KMS-11 (cell line): ENCODE measurements around the gene PTPN20.

ENCODE experiments used
- H2AFZ ChIP-seq: fragments of 200-600 bp; sonication (generic); 2 replicates; pipeline ENCODE4 v1.6.1; 2016; ENCODE audit warnings: antibody characterized with exemption, mixed run types, low read depth
- H3K27ac ChIP-seq: fragments of 200-600 bp; sonication (generic); 2 replicates; pipeline ENCODE4 v1.6.1; 2016; ENCODE audit warnings: mild to moderate bottlenecking, mixed run types
- H3K27me3 ChIP-seq: fragments of 200-600 bp; sonication (generic); 2 replicates; pipeline ENCODE4 v1.6.1; 2017; ENCODE audit warnings: mild to moderate bottlenecking, low read depth, mixed run types, moderate library complexity; ENCODE audit not compliant: insufficient read depth
- H3K36me3 ChIP-seq: fragments of 200-600 bp; sonication (generic); 2 replicates; pipeline ENCODE4 v1.6.1; 2017; ENCODE audit warnings: mild to moderate bottlenecking, mixed run types; ENCODE audit not compliant: insufficient read depth
- H3K4me1 ChIP-seq: fragments of 200-600 bp; sonication (generic); 2 replicates; pipeline ENCODE4 v1.6.1; 2016; ENCODE audit warnings: mild to moderate bottlenecking, low read depth, mixed run types; ENCODE audit not compliant: poor library complexity, severe bottlenecking
- H3K4me2 ChIP-seq: fragments of 200-600 bp; sonication (generic); 2 replicates; pipeline ENCODE4 v1.7.0; 2016; ENCODE audit warnings: mild to moderate bottlenecking, mixed run types
- H3K4me3 ChIP-seq: fragments of 200-600 bp; sonication (generic); IDR thresholded peaks from 2 replicates; pipeline ENCODE4 v1.6.1; 2017; ENCODE audit warnings: low read depth, low read length, mixed read lengths; ENCODE audit not compliant: insufficient read depth
- H3K79me2 ChIP-seq: fragments of 200-600 bp; sonication (generic); 2 replicates; pipeline ENCODE4 v1.6.1; 2016; ENCODE audit warnings: low read depth, mixed run types; ENCODE audit not compliant: insufficient read depth
- H3K9ac ChIP-seq: fragments of 200-600 bp; sonication (generic); 2 replicates; pipeline ENCODE4 v1.6.1; 2016; ENCODE audit warnings: mild to moderate bottlenecking, mixed run types
- H4K20me1 ChIP-seq: fragments of 200-600 bp; sonication (generic); 2 replicates; pipeline ENCODE4 v1.6.1; 2016; ENCODE audit warnings: mild to moderate bottlenecking, mixed run types; ENCODE audit not compliant: insufficient read depth
- TF ChIP-seq, protein P1 (sequence below): fragments of 200-600 bp; sonication (generic); conservative IDR thresholded peaks from 2 replicates; pipeline ENCODE4 v1.6.1; 2017; ENCODE audit warnings: low read depth, mild to moderate bottlenecking, antibody characterized with exemption, low read length, moderate library complexity, mixed read lengths

PTPN20 gene

DNA sequence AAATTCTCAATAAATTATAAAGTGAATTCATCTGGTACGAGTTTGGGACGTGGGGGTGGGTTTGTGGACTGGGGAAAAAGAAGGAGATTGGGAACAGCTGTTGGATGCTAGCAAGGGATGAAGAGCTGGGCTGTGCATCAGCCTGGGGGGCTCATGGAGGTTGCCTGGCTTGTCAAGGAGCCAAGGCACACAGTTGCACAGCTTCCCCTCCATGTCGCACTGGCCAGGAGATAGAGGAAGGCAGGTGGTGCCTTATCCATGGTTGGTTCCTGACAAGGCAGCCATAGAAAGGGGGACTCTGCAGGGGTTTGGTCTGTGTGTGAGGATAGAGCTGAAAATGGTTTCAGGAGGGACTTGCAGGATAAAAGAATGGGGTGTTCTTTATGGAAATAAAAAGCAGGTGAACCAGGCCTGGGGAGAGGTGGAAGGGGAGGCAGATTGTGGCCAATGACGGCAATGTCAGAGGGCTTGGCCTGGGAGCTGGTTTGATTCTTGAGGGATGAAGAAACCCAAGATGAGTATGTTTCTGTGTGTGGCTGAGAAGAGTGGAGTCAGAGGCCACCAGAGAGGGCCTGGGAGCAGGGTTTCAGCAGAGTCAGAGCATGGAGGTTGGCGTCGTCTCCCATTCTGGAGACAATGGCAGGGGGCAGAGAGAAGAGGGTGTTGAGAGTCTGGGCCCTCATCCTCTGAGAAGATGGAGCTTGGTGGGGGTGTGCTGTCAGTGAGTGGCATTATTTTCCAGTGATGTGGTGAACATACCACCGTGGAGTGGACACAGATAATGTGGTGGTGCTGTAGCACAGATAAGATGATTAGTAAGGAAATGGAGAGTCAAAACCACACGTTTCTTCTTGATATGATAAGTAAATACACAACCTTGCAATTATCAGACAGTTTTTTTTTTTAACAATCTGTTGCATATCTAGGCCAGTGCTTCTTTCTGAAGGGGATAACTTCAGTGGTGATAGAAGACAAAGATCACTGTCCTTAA is 108.2 kb downstream of the PTPN20 start:
- H3K79me2 ChIP-seq = no peaks in the 10 kb centered on the region
- no peaks in the 10 kb centered on the region for H3K4me1 ChIP-seq
- no peak overlapping the region for H3K4me3 ChIP-seq
- no peaks in the 10 kb centered on the region for H3K27me3 ChIP-seq
- no peak overlapping the region for H3K27ac ChIP-seq
- TF ChIP-seq, protein P1, sequence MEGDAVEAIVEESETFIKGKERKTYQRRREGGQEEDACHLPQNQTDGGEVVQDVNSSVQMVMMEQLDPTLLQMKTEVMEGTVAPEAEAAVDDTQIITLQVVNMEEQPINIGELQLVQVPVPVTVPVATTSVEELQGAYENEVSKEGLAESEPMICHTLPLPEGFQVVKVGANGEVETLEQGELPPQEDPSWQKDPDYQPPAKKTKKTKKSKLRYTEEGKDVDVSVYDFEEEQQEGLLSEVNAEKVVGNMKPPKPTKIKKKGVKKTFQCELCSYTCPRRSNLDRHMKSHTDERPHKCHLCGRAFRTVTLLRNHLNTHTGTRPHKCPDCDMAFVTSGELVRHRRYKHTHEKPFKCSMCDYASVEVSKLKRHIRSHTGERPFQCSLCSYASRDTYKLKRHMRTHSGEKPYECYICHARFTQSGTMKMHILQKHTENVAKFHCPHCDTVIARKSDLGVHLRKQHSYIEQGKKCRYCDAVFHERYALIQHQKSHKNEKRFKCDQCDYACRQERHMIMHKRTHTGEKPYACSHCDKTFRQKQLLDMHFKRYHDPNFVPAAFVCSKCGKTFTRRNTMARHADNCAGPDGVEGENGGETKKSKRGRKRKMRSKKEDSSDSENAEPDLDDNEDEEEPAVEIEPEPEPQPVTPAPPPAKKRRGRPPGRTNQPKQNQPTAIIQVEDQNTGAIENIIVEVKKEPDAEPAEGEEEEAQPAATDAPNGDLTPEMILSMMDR = no peak
- H3K4me2 ChIP-seq = no peak overlapping the region
- H3K36me3 ChIP-seq = no peaks in the 10 kb centered on the region
- no peak overlapping the region for H2AFZ ChIP-seq
- no peak overlapping the region for H3K9ac ChIP-seq
- H4K20me1 ChIP-seq = no peaks in the 10 kb centered on the region

DNA sequence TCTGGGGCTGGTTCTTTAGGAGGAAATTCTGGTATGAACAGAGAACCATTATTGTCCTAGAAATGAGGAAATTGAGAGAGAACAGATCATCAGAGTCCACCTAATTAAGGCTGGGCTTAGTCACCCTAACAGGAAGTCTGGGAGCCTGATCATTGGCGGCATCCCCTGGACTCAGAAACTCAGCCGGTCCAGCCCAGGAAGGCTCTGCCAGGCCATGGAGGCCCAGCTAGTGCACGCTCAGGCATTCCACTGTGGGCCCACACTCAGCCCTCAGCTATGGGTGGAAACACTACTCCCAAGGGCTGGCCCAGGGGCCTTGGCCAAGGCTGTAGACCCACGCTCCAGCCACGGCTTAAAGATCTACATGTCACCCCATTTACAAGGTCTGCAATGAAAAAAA is 109.2 kb downstream of the PTPN20 start:
- TF ChIP-seq, protein P1 = no peak

DNA sequence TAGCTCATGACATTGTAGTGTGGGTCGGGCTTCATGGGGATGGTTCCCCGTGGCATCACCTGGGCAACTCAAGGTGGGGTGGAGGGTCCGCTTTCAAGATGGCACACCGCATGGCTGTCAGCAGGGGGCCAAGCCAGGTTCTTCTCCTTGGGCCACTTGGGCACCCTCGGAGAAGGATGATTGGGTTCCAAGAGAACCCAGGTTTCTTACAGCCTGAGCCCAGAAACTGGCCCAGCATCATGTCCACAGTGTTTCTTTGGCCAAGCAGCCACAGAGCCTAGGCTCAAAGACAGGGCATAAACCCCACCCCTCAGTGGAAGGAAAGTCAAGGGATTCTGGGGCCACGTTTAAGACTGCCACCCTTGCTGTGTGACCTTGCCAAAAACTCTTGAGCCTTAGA is 110.6 kb downstream of the PTPN20 start:
- Histone ChIP-seq H2AFZ (no peak overlapping the region), H4K20me1 (no peaks in the 10 kb centered on the region), H3K79me2 (no peaks in the 10 kb centered on the region), H3K4me2 (no peak overlapping the region), H3K27ac (no peak overlapping the region), H3K4me3 (no peak overlapping the region), H3K27me3 (no peaks in the 10 kb centered on the region), H3K4me1 (no peaks in the 10 kb centered on the region), H3K36me3 (no peaks in the 10 kb centered on the region), H3K9ac (no peak overlapping the region)
- TF ChIP-seq, protein P1 = 0 out of 2 replicates have a peak, but pooled peaks have one; percentile 20

More for the DNA sequence above, 109.2 kb downstream of the PTPN20 start:
- Histone ChIP-seq H3K4me2 (no peak overlapping the region), H2AFZ (no peak overlapping the region), H3K4me1 (no peaks in the 10 kb centered on the region), H3K9ac (no peak overlapping the region), H3K4me3 (no peak overlapping the region), H3K27me3 (no peaks in the 10 kb centered on the region), H3K79me2 (no peaks in the 10 kb centered on the region), H3K27ac (no peak overlapping the region), H4K20me1 (no peaks in the 10 kb centered on the region), H3K36me3 (no peaks in the 10 kb centered on the region)

DNA sequence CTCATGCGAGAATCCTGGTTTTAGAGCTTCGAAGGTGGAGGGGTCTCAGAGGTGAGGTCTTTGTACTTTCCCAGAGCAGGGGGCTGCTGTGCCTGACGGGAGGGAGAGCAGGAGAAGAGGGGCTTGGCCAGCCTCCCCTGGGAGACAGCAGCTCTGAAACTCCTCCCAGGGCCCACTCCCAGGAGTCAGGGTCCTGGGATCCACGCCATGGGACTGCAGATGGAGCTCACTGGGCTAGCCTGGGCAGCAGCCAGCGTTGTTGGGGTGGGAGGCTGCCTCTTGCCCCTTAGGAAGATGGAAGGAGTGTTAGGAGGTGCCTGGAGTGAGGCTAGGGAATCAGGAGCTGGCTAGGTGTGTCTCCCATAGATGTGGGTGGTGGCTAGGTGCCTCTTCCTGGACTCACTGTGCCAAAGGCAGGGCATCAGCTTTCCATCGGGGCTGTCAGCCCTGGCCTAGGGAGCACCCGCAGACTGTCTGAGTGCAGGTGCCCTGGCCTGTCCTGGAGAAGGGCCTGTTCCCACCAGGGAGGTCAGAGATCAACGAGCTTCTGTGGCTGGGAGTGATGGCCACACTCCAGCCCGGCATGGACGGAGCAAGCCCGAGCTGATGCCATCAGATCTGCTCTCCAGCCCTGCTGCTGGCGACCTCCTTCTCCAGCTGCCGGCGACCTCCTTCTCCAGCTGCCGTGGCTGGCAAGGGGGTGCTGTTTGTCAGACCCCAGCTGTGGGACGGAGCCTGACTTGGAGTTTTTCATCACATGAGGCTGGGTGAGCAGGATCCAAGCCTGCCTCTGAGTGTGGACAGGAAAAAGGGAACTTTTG is 111.3 kb downstream of the PTPN20 start:
- no peaks in the 10 kb centered on the region for H3K27me3 ChIP-seq
- no peak overlapping the region for H2AFZ ChIP-seq
- H3K9ac ChIP-seq = no peak overlapping the region
- no peak overlapping the region for H3K4me2 ChIP-seq
- no peak overlapping the region for H3K27ac ChIP-seq
- H3K4me3 ChIP-seq = no peak overlapping the region
- H3K4me1 ChIP-seq = no peaks in the 10 kb centered on the region
- no peaks in the 10 kb centered on the region for H4K20me1 ChIP-seq
- TF ChIP-seq, protein P1 = no peak
- no peaks in the 10 kb centered on the region for H3K36me3 ChIP-seq
- no peaks in the 10 kb centered on the region for H3K79me2 ChIP-seq
